ENCODE data around the gene OTX1.

OTX1 gene

GRCh38 chr2:63056107-63057050, 5.7 kb downstream of the OTX1 start:
- TF ChIP-seq YY1 (IDR thresholded peaks at IDR 0.05; ENCODE audit: insufficient read depth, insufficient read length) = no peak
- TF ChIP-seq ZNF274 (IDR thresholded peaks at IDR 0.05; ENCODE audit: low read depth, low read length) = no peak
- TF ChIP-seq SUZ12 (IDR thresholded peaks at IDR 0.05; ENCODE audit: extremely low read depth, insufficient read depth, insufficient read length) = peak; percentile 33
- no peak for DNase-seq (ENCODE audit: low read depth, low spot score)
- no peaks in the 10 kb centered on the region for H3K36me3 ChIP-seq (ENCODE audit: insufficient read depth, insufficient read length, low read length)
- H3K9ac ChIP-seq (ENCODE audit: insufficient read length, low read depth) = no peak overlapping the region
- H3K4me3 ChIP-seq (ENCODE audit: insufficient read length, low read depth) = peak overlapping the region; percentile 47
- peaks cover 98% of the 10 kb centered on the region for H3K27me3 ChIP-seq (ENCODE audit: insufficient read depth, insufficient read length)
- H3K4me1 ChIP-seq (ENCODE audit: insufficient read depth, insufficient read length) = peaks cover 15% of the 10 kb centered on the region
- no peaks in the 10 kb centered on the region for H3K9me3 ChIP-seq (ENCODE audit: insufficient read depth, low read length)

GRCh38 chr2:63057249-63058143, 6.9 kb downstream of the OTX1 start:
- TF ChIP-seq SUZ12 (IDR thresholded peaks at IDR 0.05; ENCODE audit: extremely low read depth, insufficient read depth, insufficient read length) = no peak
- no peak for TF ChIP-seq ZNF274 (IDR thresholded peaks at IDR 0.05; ENCODE audit: low read depth, low read length)
- no peak for TF ChIP-seq YY1 (IDR thresholded peaks at IDR 0.05; ENCODE audit: insufficient read depth, insufficient read length)
- H3K9me3 ChIP-seq (ENCODE audit: insufficient read depth, low read length) = no peaks in the 10 kb centered on the region
- H3K4me1 ChIP-seq (ENCODE audit: insufficient read depth, insufficient read length) = peaks cover 11% of the 10 kb centered on the region
- no peaks in the 10 kb centered on the region for H3K36me3 ChIP-seq (ENCODE audit: insufficient read depth, insufficient read length, low read length)
- H3K9ac ChIP-seq (ENCODE audit: insufficient read length, low read depth) = no peak overlapping the region
- H3K27me3 ChIP-seq (ENCODE audit: insufficient read depth, insufficient read length) = peaks cover 98% of the 10 kb centered on the region
- no peak overlapping the region for H3K4me3 ChIP-seq (ENCODE audit: insufficient read length, low read depth)
- no peak for DNase-seq (ENCODE audit: low read depth, low spot score)

DNA sequence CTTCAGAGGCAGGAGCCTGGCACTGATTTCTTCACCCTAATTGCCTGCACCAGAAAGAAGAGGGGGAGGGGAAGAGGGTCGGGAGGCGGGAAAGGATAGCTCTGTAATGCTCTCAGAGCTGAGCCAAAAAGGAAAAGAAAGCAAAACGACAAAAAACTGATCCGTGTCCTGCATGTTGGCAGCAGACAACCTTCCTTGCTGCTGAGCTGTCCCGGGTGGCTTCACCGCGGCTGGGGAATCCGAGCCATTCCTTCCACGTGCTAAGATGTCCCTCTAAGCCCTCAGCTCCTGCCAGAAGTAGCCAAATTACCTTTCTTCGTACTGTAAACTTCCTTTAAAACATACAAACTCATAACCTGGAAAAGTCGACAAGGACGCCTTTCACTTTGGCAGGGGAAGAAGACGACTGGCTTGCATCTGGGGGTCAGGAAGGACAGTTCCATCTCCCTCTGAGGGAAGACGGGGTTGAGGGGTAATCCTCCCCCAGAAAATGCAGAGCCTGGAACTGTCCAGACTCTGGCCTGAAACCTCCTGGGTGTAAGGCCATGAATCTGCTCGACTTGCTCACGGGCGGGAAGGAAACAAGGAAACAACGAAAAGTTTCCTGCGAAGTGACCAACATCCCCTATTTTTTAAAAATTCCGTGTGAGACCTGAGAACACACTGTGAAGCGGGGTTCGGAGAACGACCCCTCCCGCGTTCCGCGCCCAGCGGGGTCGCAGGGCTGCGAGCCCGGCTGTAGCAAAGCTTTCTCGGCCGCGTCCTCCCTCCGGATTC, 7.7 kb downstream of the OTX1 start:
- no peaks in the 10 kb centered on the region for H3K9me3 ChIP-seq (ENCODE audit: insufficient read depth, low read length)
- H3K9ac ChIP-seq (ENCODE audit: insufficient read length, low read depth) = peak overlapping the region; percentile 32
- no peaks in the 10 kb centered on the region for H3K36me3 ChIP-seq (ENCODE audit: insufficient read depth, insufficient read length, low read length)
- H3K4me1 ChIP-seq (ENCODE audit: insufficient read depth, insufficient read length) = peaks cover 11% of the 10 kb centered on the region
- DNase-seq (ENCODE audit: low read depth, low spot score) = no peak
- H3K27me3 ChIP-seq (ENCODE audit: insufficient read depth, insufficient read length) = peaks cover 98% of the 10 kb centered on the region
- no peak for TF ChIP-seq YY1 (IDR thresholded peaks at IDR 0.05; ENCODE audit: insufficient read depth, insufficient read length)
- no peak for TF ChIP-seq ZNF274 (IDR thresholded peaks at IDR 0.05; ENCODE audit: low read depth, low read length)
- no peak for TF ChIP-seq SUZ12 (IDR thresholded peaks at IDR 0.05; ENCODE audit: extremely low read depth, insufficient read depth, insufficient read length)
- H3K4me3 ChIP-seq (ENCODE audit: insufficient read length, low read depth) = no peak overlapping the region

DNA sequence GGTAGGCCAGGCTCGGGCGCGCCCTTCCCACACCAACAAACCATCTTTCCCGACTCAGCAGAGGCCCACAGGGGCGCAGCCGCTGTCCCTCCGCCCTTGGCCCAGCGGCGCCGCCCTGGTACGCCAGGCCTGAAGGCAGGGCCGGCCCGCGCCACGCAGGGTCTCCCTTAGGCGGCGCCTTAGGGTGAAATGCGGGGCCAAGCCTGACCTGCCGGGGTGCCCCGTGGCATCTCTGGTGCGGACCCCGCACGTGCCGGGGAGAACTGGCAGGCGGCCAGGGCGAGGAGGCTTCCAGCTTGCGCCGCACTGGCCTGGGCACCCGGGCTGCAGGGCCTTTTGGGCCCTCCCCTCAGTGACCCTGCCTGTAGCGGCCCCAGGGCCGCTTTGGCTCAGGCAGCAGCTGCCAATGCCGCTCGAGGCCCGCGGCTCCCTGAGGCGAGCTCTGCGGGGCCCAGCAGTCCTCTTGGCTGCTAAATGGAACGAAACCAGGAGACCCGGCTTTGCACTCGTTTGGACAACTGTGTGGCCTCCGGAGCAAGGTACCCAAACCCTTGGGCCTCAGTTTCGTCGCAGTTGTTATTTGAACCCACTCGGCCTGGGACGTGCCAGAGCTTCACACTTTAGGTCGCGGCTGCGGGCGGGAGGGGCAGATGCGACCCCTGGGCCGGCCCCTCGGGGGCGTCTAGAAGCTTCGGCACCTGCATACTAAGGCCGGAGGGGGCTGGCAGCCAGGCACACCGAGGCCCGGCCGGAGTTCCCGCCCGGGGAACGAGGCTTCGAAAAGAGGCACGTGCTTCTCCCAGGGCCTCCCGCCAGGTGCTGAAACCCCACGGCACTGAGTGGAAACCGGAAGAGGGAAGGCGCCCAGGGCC, 8.5 kb downstream of the OTX1 start:
- Histone ChIP-seq H3K9ac (ENCODE audit: insufficient read length, low read depth) (peak overlapping the region; percentile 32), H3K36me3 (ENCODE audit: insufficient read depth, insufficient read length, low read length) (no peaks in the 10 kb centered on the region), H3K4me3 (ENCODE audit: insufficient read length, low read depth) (no peak overlapping the region), H3K4me1 (ENCODE audit: insufficient read depth, insufficient read length) (peaks cover 11% of the 10 kb centered on the region), H3K27me3 (ENCODE audit: insufficient read depth, insufficient read length) (peaks cover 90% of the 10 kb centered on the region), H3K9me3 (ENCODE audit: insufficient read depth, low read length) (no peaks in the 10 kb centered on the region)
- DNase-seq (ENCODE audit: low read depth, low spot score) = no peak
- peak; percentile 69 for TF ChIP-seq SUZ12 (IDR thresholded peaks at IDR 0.05; ENCODE audit: extremely low read depth, insufficient read depth, insufficient read length)
- TF ChIP-seq YY1 (IDR thresholded peaks at IDR 0.05; ENCODE audit: insufficient read depth, insufficient read length) = no peak
- TF ChIP-seq ZNF274 (IDR thresholded peaks at IDR 0.05; ENCODE audit: low read depth, low read length) = no peak

- Histone ChIP-seq H3K9me3 (ENCODE audit: insufficient read depth, low read length) (no peaks in the 10 kb centered on the region), H3K27me3 (ENCODE audit: insufficient read depth, insufficient read length) (peaks cover 83% of the 10 kb centered on the region), H3K36me3 (ENCODE audit: insufficient read depth, insufficient read length, low read length) (no peaks in the 10 kb centered on the region), H3K4me3 (ENCODE audit: insufficient read length, low read depth) (no peak overlapping the region), H3K9ac (ENCODE audit: insufficient read length, low read depth) (no peak overlapping the region), H3K4me1 (ENCODE audit: insufficient read depth, insufficient read length) (peaks cover 8% of the 10 kb centered on the region)
- DNase-seq (ENCODE audit: low read depth, low spot score) = no peak
- TF ChIP-seq ZNF274 (IDR thresholded peaks at IDR 0.05; ENCODE audit: low read depth, low read length) (no peak), SUZ12 (IDR thresholded peaks at IDR 0.05; ENCODE audit: extremely low read depth, insufficient read depth, insufficient read length) (no peak), YY1 (IDR thresholded peaks at IDR 0.05; ENCODE audit: insufficient read depth, insufficient read length) (no peak)
Measured at GRCh38 chr2:63059793-63060471, 9.3 kb downstream of the OTX1 start.
